Skin epidermis (tissue), 12 donors: ENCODE measurements around the gene CCDC7.
"Not testable (repeated sequence)": the region's sequence is repeated elsewhere in the genome, so short reads cannot be mapped to it uniquely, and the experiment has no call there.

ENCODE experiments used
- H3K27ac ChIP-seq, 21 experiments: fragments of 200-600 bp; sonication (generic) in 11 of 21; one replicate each; pipeline ENCODE4 v1.5.0; 2020; ENCODE audit warnings: mild to moderate bottlenecking in 3 of 21, inconsistent platforms in 2 of 21, moderate library complexity in 2 of 21
- H3K4me3 ChIP-seq, 7 experiments: fragments of 200-600 bp; sonication (generic) in 2 of 7; one replicate each; pipeline ENCODE4 v1.5.0; 2020; ENCODE audit warnings: inconsistent platforms in 2 of 7, mild to moderate bottlenecking in 2 of 7, moderate library complexity in 1 of 7

Gene CCDC7

GRCh38 chr10:32445740-32446535 is at the start of gene CCDC7:
TSS of gene CCDC7 (plus strand) at chr10:32446140. CDS start at chr10:32451643, 5,503 bp downstream.
- Histone ChIP-seq H3K4me3 (peak within 1 kb of the TSS; percentile 48 to 76 (median 62)), H3K27ac (peak within 1 kb of the TSS; percentile 18 to 99 (median 96))

DNA sequence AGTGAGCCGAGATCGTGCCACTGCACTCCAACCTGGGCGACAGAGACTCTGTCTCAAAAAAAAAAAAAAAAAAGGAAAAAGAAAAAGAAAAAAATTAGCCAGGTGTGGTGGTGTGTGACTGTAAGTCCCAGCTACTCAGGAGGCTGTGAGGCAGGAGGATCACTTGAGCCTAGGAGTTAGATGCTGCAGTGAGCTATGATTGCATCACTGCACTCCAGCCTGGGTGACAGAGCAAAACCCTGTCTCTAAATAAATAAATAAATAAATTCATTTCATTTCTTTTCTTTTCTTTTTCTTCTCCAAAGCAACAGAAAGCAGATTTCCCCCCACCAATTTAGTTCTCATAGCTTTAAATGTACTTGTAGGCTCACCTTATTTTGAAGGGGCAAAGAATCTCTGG is 48.8 kb upstream of the CCDC7 start:
- not testable (repeated sequence) for H3K27ac ChIP-seq

DNA sequence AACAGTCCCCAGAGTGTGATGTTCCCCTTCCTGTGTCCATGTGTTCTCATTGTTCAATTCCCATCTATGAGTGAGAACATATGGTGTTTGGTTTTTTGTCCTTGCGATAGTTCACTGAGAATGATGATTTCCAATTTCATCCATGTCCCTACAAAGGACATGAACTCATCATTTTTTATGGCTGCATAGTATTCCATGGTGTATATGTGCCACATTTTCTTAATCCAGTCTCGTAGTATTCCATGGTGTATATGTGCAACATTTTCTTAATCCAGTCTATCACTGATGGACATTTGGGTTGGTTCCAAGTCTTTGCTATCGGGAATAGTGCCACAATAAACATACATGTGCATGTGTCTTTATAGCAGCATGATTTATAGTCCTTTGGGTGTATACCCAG is 46.2 kb upstream of the CCDC7 start:
- not testable (repeated sequence) for H3K4me3 ChIP-seq, H3K27ac ChIP-seq

More for the DNA sequence above, 48.8 kb upstream of the CCDC7 start:
- not testable (repeated sequence) for H3K4me3 ChIP-seq

- Histone ChIP-seq H3K27ac (no peak overlapping the region), H3K4me3 (no peak overlapping the region)
Measured at GRCh38 chr10:32400961-32401360, 45.0 kb upstream of the CCDC7 start.

- H3K27ac ChIP-seq: no peak overlapping the region
- no peak overlapping the region for H3K4me3 ChIP-seq
Measured at GRCh38 chr10:32402499-32402898, 43.4 kb upstream of the CCDC7 start.

DNA sequence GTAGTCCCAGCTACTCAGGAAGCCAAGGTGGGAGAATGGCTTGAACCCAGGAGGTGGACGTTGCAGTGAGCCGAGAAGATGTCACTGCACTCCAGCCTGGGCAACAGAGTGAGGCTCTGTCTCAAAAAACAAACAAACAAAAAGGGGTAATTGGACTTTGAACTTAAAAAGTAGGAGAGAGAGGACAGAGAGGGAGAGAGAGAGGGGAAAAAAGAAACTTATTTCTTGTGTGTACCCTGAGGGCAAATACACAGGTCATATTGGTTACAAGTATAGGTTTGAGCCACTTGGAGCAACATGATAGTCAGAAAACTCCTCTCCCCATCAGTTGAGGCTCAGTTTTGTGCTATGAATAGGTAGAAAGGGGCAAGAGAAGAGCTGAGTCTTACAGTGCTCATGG is 42.8 kb upstream of the CCDC7 start:
- no peak overlapping the region for H3K27ac ChIP-seq
- no peak overlapping the region for H3K4me3 ChIP-seq

- no peak overlapping the region for H3K27ac ChIP-seq
- H3K4me3 ChIP-seq: no peak overlapping the region
Measured at GRCh38 chr10:32408690-32409089, 37.2 kb upstream of the CCDC7 start.

DNA sequence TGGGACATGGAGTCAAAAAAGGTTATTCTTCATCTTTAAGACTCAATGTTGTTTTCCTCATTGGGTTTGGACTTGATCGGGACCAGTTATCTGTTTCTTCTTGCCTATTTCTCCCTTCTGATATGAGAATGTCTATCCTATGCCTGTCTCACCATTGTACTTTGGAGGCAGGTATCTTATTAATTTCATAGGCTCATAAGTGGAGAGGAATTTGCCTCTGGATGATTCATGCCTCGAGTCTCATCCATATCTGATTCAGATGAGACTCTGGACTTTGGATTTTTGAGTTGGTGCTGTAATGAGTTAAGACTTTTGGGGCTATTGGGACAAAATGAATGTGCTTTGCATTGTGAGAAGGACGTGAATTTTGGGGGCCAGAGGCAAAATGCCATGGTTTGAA is 36.2 kb upstream of the CCDC7 start:
- Histone ChIP-seq H3K4me3 (no peak overlapping the region), H3K27ac (no peak overlapping the region)

- Histone ChIP-seq H3K4me3 (no peak overlapping the region), H3K27ac (no peak overlapping the region)
Measured at GRCh38 chr10:32410569-32410968, 35.4 kb upstream of the CCDC7 start.

DNA sequence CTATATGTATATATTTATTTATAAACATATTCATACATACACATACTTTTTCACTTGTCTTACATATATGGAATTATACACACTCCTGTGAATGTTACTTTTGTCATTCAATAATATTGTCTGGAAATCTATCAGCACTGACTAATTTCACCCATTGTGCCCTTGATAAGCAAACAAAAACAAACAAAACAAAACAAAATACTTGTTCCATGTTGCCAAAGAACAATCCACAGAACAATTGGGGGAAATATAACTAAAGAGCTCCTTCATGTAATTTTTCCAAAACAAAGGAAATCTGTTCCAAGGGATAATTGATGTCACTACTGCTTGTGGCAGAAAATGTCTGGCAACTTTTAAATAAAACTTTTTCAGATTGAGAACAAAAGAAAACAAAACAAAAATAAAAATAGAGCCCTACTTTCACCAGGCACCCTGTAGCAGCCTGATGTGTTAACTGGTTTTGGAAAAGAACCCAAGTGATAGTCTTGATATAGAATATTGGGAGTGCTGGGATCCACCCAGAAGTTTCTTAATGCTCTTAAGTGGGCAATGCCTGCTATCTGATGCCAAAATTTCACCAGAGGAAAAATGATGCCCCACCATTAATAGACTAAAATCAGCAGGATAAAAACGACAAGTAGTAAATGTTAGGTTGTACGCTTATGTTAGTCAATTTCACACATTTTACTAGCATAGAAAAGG is 34.0 kb upstream of the CCDC7 start:
- Histone ChIP-seq H3K4me3 (no peak overlapping the region), H3K27ac (peak overlapping the region in 1 of 21 experiments; percentile 24)

- Histone ChIP-seq H3K27ac (peak overlapping the region in 2 of 21 experiments; percentile 24 to 66), H3K4me3 (no peak overlapping the region)
Measured at GRCh38 chr10:32412499-32412853, 33.5 kb upstream of the CCDC7 start.

GRCh38 chr10:32413513-32413912 is 32.4 kb upstream of the CCDC7 start:
- peak overlapping the region in 5 of 21 experiments; percentile 6 to 66 (median 18) for H3K27ac ChIP-seq

DNA sequence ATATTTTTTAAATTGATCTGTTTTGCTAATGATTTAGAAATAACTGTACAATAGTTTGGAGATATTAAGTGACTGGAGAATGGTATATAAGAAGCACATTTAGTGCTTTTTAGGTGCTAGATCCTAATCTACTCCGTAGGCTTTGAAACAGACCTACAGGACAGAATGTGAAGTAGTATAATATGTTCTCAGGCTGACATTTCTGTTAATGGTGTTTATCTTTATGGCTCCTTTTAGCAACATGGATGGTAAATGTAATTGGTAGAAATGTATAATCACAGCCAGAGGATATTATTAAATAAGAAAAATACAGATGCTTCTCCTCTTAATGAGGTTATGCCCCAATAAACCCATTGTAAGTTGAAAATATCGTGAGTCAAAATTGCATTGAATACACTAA is 30.6 kb upstream of the CCDC7 start:
- no peak overlapping the region for H3K27ac ChIP-seq
- no peak overlapping the region for H3K4me3 ChIP-seq

More at GRCh38 chr10:32413513-32413912, 32.4 kb upstream of the CCDC7 start:
- H3K4me3 ChIP-seq: no peak overlapping the region

GRCh38 chr10:32417911-32418547 is 27.9 kb upstream of the CCDC7 start:
- Histone ChIP-seq H3K4me3 (no peak overlapping the region), H3K27ac (peak overlapping the region in 1 of 21 experiments; percentile 53)

GRCh38 chr10:32418572-32418971 is 27.4 kb upstream of the CCDC7 start:
- Histone ChIP-seq H3K27ac (peak overlapping the region in 1 of 21 experiments; percentile 53), H3K4me3 (no peak overlapping the region)

GRCh38 chr10:32419615-32420014 is 26.3 kb upstream of the CCDC7 start:
- Histone ChIP-seq H3K4me3 (no peak overlapping the region), H3K27ac (no peak overlapping the region)

GRCh38 chr10:32426186-32426585 is 19.8 kb upstream of the CCDC7 start:
- H3K27ac ChIP-seq: no peak overlapping the region
- no peak overlapping the region for H3K4me3 ChIP-seq

DNA sequence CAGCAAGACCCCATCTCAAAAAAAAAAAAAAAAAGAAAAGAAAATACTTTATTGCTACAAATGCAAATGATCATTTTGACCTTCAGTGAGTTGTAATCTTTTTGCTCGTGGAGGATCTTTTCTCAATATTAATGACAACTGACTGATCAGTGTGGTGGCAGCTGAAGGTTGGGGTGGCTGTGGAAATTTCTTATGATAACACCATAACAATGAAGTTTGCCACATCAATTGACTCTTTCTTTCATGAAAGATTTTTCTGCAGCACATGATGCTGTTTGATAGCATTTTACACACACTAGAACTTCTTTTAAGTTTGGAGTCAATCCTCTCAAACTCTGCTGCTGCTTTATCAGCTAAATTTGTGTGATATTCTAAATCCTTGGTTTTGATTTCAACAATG is 12.4 kb upstream of the CCDC7 start:
- H3K4me3 ChIP-seq: no peak overlapping the region
- no peak overlapping the region for H3K27ac ChIP-seq

DNA sequence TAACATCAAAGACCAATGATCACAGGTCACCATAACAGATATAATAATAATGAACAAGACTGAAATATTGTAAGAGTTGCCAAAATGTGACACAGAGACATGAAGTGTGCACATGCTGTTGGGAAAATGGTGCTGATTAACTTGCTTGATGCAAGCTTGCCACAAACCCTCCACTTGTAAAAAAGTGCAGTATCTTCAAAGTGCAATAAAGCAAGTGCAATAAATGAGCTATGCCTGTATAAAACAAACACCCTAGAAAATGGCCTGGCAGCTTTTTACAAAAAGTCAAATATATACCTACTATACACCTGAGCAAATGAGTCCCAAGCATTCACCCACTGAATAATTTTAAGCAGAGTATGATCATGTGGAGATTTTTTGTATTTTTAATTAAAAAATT is 9.7 kb upstream of the CCDC7 start:
- H3K27ac ChIP-seq: no peak overlapping the region
- H3K4me3 ChIP-seq: no peak overlapping the region

DNA sequence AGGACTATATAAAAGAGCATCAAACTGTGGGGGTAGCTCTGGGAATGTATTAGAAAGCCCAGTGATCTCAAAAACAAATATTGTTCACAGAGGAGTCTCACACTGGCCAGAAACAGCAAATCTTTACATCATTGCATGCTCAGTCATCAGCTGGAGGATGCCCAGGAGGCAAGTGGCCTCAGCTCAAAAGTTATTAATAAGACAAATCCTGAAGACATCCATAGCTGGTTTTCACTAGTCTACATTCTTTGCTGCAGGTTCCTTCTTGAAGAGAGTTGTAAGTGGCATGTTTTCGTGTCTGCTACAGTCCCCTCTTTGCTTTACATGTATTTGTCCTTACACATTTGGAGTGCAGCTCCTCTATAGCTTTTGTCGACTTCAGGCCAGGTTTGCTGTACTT is 8.6 kb upstream of the CCDC7 start:
- no peak overlapping the region for H3K4me3 ChIP-seq

DNA sequence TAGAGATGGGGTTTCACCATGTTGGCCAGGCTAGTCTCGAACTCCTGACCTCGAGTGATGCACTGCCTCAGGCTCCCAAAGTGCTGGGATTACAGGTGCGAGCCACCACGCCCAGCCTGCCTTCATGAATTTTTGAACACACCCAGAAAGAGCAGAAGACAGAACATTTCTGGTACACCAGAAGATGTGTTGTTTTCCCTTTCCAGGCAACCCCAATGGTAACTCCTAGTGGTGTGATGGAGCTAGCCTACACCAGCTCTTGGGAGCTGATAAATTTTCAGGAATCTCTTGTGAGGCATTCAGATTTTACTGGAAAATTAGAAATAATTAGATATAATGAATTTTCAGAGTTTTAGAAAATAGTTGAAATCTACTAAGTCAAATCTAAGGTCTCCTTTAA is 904 bp upstream of the CCDC7 start:
- Histone ChIP-seq H3K4me3 (peak overlapping the region; percentile 48 to 76 (median 62)), H3K27ac (peak overlapping the region in 8 of 21 experiments; percentile 95 to 99 (median 97))

More for the DNA sequence above, 8.6 kb upstream of the CCDC7 start:
- H3K27ac ChIP-seq: no peak overlapping the region
